Natural killer cell (primary cell): ENCODE measurements around the gene PRDM16. TPM values are rescaled to one million over a fixed set of nuclear protein-coding genes. Genes with fewer than 3 reads are reported as not detected.

Experiments used
- ATAC-seq, 3 donors: fragments of 150-1000 bp in 2 of 3; fragments of 200-7000 bp in 1 of 3; cut with Tn5 transposase; 1 replicate in 1 of 3; 2 replicates in 2 of 3; pipeline ENCODE4 v1.10.0; 2021; ENCODE audit warnings: mild to moderate bottlenecking in 2 of 3, moderate library complexity in 2 of 3
- DNase-seq, 2 donors: peaks; one replicate each; pipeline versions ENCODE4 v3.0.0 to v3.0.0-alpha.2; 2013 to 2021; ENCODE audit warnings: mixed read lengths in 1 of 2
- H3K27ac ChIP-seq: one replicate; pipeline ENCODE4 v1.5.1; 2013; ENCODE audit warnings: mild to moderate bottlenecking, low read length
- H3K27me3 ChIP-seq: one replicate; pipeline ENCODE4 v1.6.1; 2013; ENCODE audit warnings: low read length; ENCODE audit not compliant: control insufficient read depth, insufficient read depth
- H3K36me3 ChIP-seq: one replicate; pipeline ENCODE4 v1.6.1; 2013; ENCODE audit warnings: low read length; ENCODE audit not compliant: control insufficient read depth, insufficient read depth
- H3K4me1 ChIP-seq: one replicate; pipeline ENCODE4 v1.6.1; 2013; ENCODE audit warnings: low read length; ENCODE audit not compliant: control insufficient read depth, insufficient read depth
- H3K4me3 ChIP-seq: one replicate; pipeline ENCODE4 v1.5.1; 2013; ENCODE audit warnings: low read length
- H3K9me3 ChIP-seq: one replicate; pipeline ENCODE4 v1.6.1; 2013; ENCODE audit warnings: low read length; ENCODE audit not compliant: control insufficient read depth, insufficient read depth
- H3K27ac Mint-ChIP-seq, 2 donors: one replicate each; pipeline ENCODE4 v1.8.0; 2022; ENCODE audit warnings: mild to moderate bottlenecking in 2 of 2, mixed read lengths in 2 of 2, moderate library complexity in 1 of 2
- H3K27me3 Mint-ChIP-seq, 2 donors: one replicate each; pipeline ENCODE4 v1.8.0; 2022; ENCODE audit warnings: low read depth in 2 of 2, mixed read lengths in 2 of 2
- H3K36me3 Mint-ChIP-seq: one replicate; pipeline ENCODE4 v1.8.0; 2022; ENCODE audit warnings: mixed read lengths
- H3K4me1 Mint-ChIP-seq, 2 donors: one replicate each; pipeline ENCODE4 v1.8.0; 2022; ENCODE audit warnings: mixed read lengths in 2 of 2
- H3K4me3 Mint-ChIP-seq: one replicate; pipeline ENCODE4 v1.8.0; 2022; ENCODE audit warnings: mild to moderate bottlenecking, moderate library complexity, mixed read lengths
- H3K9me3 Mint-ChIP-seq, 2 donors: one replicate each; pipeline ENCODE4 v1.8.0; 2022; ENCODE audit warnings: mixed read lengths in 2 of 2
- WGBS: methylation state at CpG from one replicate; pipeline ENCODE4 v1.1.7; 2013; ENCODE audit warnings: missing lambda C conversion rate; ENCODE audit not compliant: insufficient coverage; 5-methylcytosine and 5-hydroxymethylcytosine counted together
- intact Hi-C: fragments of 100-400 bp; cut with micrococcal nuclease; formaldehyde crosslinking; loops from one replicate; pipeline ENCODE4 v1.14.2; 2022
- total RNA-seq, 4 donors: library from RNA; stranded (reverse); fragments of 120-200 nt in 1 of 4; gene quantifications; one replicate each; pipeline versions ENCODE4 v1.2.3 to v1.2.4, GENCODE V29; 2013 to 2022
- TF ChIP-seq, protein P1 (sequence below): fragments of 200-600 bp; IDR thresholded peaks from one replicate; pipeline ENCODE4 v1.8.0; 2022; ENCODE audit warnings: antibody characterized with exemption

The PRDM16 gene
- total RNA-seq, 3 donors from 2014 or later (not counting 1 experiment from before 2014, with no cell fraction given), result 0.25 to 0.64 TPM; not detected in 1

DNA sequence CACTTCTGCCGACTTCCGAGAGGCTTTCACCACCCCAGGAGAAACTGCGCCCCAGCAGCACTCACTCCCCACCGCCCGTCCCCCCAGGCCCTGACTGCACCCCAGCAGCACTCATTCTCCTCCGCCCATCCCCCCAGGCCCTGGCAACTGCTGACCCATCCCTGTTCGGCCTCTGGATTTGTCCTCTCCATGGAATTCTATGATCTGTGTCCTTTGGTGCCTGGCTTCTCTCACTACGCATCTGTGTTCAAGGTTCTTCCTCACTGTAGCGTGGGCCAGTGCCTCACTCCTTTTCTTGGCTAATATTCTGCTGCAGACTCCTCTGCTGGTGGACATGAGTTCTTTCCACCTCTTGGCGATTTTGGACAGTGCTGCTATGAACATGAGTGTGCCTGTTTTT lies 263.7 kb downstream of the PRDM16 start:
- Mint-ChIP-seq H3K27me3 (peaks cover 0 to 6% of the 10 kb centered on the region in 2 donors), H3K4me3 (no peak overlapping the region), H3K9me3 (no peaks in the 10 kb centered on the region), H3K36me3 (no peaks in the 10 kb centered on the region), H3K4me1 (no peaks in the 10 kb centered on the region), H3K27ac (no peak overlapping the region)
- WGBS, result 89% methylated on average over 10 of the region's 10 CpGs
- ATAC-seq, result no peak
- DNase-seq, result no peak
- intact Hi-C loops, result no loop called here
- TF ChIP-seq, protein P1, sequence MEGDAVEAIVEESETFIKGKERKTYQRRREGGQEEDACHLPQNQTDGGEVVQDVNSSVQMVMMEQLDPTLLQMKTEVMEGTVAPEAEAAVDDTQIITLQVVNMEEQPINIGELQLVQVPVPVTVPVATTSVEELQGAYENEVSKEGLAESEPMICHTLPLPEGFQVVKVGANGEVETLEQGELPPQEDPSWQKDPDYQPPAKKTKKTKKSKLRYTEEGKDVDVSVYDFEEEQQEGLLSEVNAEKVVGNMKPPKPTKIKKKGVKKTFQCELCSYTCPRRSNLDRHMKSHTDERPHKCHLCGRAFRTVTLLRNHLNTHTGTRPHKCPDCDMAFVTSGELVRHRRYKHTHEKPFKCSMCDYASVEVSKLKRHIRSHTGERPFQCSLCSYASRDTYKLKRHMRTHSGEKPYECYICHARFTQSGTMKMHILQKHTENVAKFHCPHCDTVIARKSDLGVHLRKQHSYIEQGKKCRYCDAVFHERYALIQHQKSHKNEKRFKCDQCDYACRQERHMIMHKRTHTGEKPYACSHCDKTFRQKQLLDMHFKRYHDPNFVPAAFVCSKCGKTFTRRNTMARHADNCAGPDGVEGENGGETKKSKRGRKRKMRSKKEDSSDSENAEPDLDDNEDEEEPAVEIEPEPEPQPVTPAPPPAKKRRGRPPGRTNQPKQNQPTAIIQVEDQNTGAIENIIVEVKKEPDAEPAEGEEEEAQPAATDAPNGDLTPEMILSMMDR, result no peak
- Histone ChIP-seq H3K4me3 (no peak overlapping the region), H3K27ac (no peak overlapping the region), H3K9me3 (no peaks in the 10 kb centered on the region), H3K36me3 (no peaks in the 10 kb centered on the region), H3K27me3 (no peaks in the 10 kb centered on the region), H3K4me1 (no peaks in the 10 kb centered on the region)

DNA sequence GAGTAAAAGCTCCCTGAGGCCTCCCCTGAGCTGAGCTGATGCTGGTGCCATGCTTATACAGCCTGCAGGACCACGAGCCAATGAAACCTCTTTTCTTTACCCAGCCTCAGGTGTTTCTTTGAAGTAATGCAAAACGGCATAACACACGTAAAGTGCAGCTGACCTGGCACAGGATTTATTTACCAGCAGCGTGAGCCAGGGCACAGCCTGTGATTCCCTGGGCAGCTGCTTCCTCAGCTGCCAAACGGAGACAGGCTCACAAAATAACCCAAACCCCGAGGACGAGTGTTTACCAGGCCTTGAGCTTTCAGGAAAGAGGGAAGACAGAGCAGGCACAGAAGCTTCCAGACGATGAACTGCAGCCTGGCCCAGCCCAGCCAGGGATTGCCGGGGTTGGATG lies 264.9 kb downstream of the PRDM16 start:
- H3K4me1 ChIP-seq, result no peaks in the 10 kb centered on the region
- H3K27ac Mint-ChIP-seq, result no peak overlapping the region
- 78% methylated on average over 9 of the region's 9 CpGs for WGBS
- no peak overlapping the region for H3K4me3 ChIP-seq
- ATAC-seq (no peak), DNase-seq (no peak)
- H3K4me1 Mint-ChIP-seq, result no peaks in the 10 kb centered on the region
- no peaks in the 10 kb centered on the region for H3K36me3 Mint-ChIP-seq
- TF ChIP-seq, protein P1, result no peak
- H3K4me3 Mint-ChIP-seq, result no peak overlapping the region
- no peak overlapping the region for H3K27ac ChIP-seq
- no peaks in the 10 kb centered on the region for H3K27me3 ChIP-seq
- no peaks in the 10 kb centered on the region for H3K9me3 Mint-ChIP-seq
- no peaks in the 10 kb centered on the region for H3K36me3 ChIP-seq
- intact Hi-C loops, result no loop called here
- no peaks in the 10 kb centered on the region for H3K9me3 ChIP-seq
- H3K27me3 Mint-ChIP-seq, result peaks cover 0 to 6% of the 10 kb centered on the region in 2 donors

GRCh38 chr1:3334366-3334765 lies 265.4 kb downstream of the PRDM16 start:
- no peaks in the 10 kb centered on the region for H3K9me3 ChIP-seq
- no peaks in the 10 kb centered on the region for H3K4me1 ChIP-seq
- H3K36me3 ChIP-seq, result no peaks in the 10 kb centered on the region
- TF ChIP-seq, protein P1, result no peak
- ATAC-seq (no peak), DNase-seq (no peak)
- H3K4me3 ChIP-seq, result no peak overlapping the region
- Mint-ChIP-seq H3K27ac (no peak overlapping the region), H3K9me3 (no peaks in the 10 kb centered on the region), H3K4me3 (no peak overlapping the region), H3K36me3 (no peaks in the 10 kb centered on the region), H3K27me3 (peaks cover 0 to 6% of the 10 kb centered on the region in 2 donors), H3K4me1 (no peaks in the 10 kb centered on the region)
- H3K27me3 ChIP-seq, result no peaks in the 10 kb centered on the region
- intact Hi-C loops, result no loop called here
- no peak overlapping the region for H3K27ac ChIP-seq
- 79% methylated on average over 7 of the region's 7 CpGs for WGBS
